Measurements from ENCODE around the gene ZNF367. TPM values are rescaled to one million over a fixed set of nuclear protein-coding genes. Genes with fewer than 3 reads are reported as not detected.

The ZNF367 gene
- total and polyA plus RNA-seq, 2 of the 4 experiments (the other 2 are of a cell fraction), result 1.1 to 2.7 TPM

DNA sequence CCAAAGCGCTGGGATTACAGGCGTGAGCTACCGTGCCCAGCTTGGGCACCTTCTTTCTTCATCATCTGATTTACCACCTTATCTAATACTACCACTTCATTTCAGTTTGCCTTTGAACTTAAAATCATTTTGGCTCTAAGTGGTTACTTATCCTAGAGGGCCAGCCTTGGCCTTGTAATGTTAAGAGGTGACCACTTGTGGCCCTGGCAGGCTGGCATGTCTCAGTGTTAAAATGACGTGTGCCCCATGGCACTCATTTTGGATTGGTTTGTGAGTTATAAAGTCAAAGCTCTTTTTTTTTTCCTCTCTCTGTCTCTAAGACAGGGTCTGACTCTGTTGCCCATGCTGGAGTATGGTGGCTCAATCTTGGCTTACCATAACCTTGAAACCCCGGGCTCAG is 49.6 kb upstream of the ZNF367 start:
- no peak overlapping the region for H3K9ac ChIP-seq (ENCODE audit: low read depth, low read length)
- H4K20me1 ChIP-seq (ENCODE audit: insufficient read depth, low read length), result no peaks in the 10 kb centered on the region
- H2BK120ac ChIP-seq (ENCODE audit: low read depth, low read length), result no peak overlapping the region
- H3K79me1 ChIP-seq (ENCODE audit: low read depth in 1 of 2, low read length in 2 of 2), result peaks cover 0 to 11% of the 10 kb centered on the region in 2 experiments; a peak in 2 of 4 replicates
- H3K4me1 ChIP-seq (ENCODE audit: control insufficient read depth, insufficient read depth, low read length), result no peaks in the 10 kb centered on the region
- peaks cover 29% of the 10 kb centered on the region for H3K36me3 ChIP-seq (ENCODE audit: control insufficient read depth, insufficient read depth, low read length)
- H3K18ac ChIP-seq (ENCODE audit: low read depth, low read length), result no peak overlapping the region
- ChIA-PET POLR2A (ENCODE audit: unreplicated experiment) (no interaction called here), CTCF (interaction anchor here (0.6 kb wide), 1 partner anchor 18 kb away, joined by 4 read pairs; no protein-coding TSS in a partner anchor)
- H3K23ac ChIP-seq (ENCODE audit: low read depth, low read length), result no peak overlapping the region
- no peak overlapping the region for H4K91ac ChIP-seq (ENCODE audit: insufficient read depth, low read depth, low read length)
- no peak overlapping the region for H3K4me2 ChIP-seq (ENCODE audit: low read depth, low read length)
- H3K14ac ChIP-seq (replicated peaks; ENCODE audit: low read depth, low read length), result no peak overlapping the region
- ATAC-seq (ENCODE audit: low read depth) (no peak), DNase-seq (no peak)
- H3K27ac ChIP-seq (ENCODE audit: insufficient read depth, low read length), result no peak overlapping the region
- H3K56ac ChIP-seq (ENCODE audit: extremely low read depth, insufficient read depth, low read length), result no peak overlapping the region
- H4K8ac ChIP-seq (ENCODE audit: low read depth in 2 of 2, low read length in 2 of 2), result no peak overlapping the region
- in situ Hi-C loops (cut with MboI; ENCODE audit: low sequenced_read_pairs) (no loop called here), intact Hi-C loops (cut with micrococcal nuclease) (no loop called here), dilution Hi-C loops (cut with HindIII; ENCODE audit: low sequenced_read_pairs, unreplicated experiment) (no loop called here)
- no peak overlapping the region for H2BK15ac ChIP-seq (ENCODE audit: low read depth, low read length)
- no peak overlapping the region for H2AFZ ChIP-seq (replicated peaks; ENCODE audit: low read length, poor library complexity)
- no peaks in the 10 kb centered on the region for H3K27me3 ChIP-seq (ENCODE audit: control insufficient read depth, insufficient read depth, low read length)
- no peaks in the 10 kb centered on the region for H3K9me3 ChIP-seq (ENCODE audit: control insufficient read depth, insufficient read depth, low read length)
- BruUV-seq (replicated peaks), result no TSS peak
- no peak overlapping the region for H3K4ac ChIP-seq (ENCODE audit: low read depth, low read length)
- no peak overlapping the region for H2BK5ac ChIP-seq (ENCODE audit: low read depth, low read length, poor library complexity, severe bottlenecking)
- TF ChIP-seq RAD21 (IDR thresholded peaks at IDR 0.05; ENCODE audit: low read length), result no peak
- TF ChIP-seq CEBPB (IDR thresholded peaks at IDR 0.05; ENCODE audit: low read depth, low read length), result no peak
- no peak for TF ChIP-seq MAFK (IDR thresholded peaks at IDR 0.05; ENCODE audit: low read depth, low read length)
- TF ChIP-seq, protein P1, sequence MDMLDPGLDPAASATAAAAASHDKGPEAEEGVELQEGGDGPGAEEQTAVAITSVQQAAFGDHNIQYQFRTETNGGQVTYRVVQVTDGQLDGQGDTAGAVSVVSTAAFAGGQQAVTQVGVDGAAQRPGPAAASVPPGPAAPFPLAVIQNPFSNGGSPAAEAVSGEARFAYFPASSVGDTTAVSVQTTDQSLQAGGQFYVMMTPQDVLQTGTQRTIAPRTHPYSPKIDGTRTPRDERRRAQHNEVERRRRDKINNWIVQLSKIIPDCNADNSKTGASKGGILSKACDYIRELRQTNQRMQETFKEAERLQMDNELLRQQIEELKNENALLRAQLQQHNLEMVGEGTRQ (IDR thresholded peaks at IDR 0.05; ENCODE audit: low read depth, low read length), result no peak
- no peak for TF ChIP-seq MAZ (IDR thresholded peaks at IDR 0.05; ENCODE audit: borderline replicate concordance, low read depth, low read length)
- no peak for TF ChIP-seq BHLHE40 (IDR thresholded peaks at IDR 0.05; ENCODE audit: low read depth, low read length)
- no peak for TF ChIP-seq NFE2L2 (IDR thresholded peaks at IDR 0.05; ENCODE audit: low read depth, low read length)
- no peak for TF ChIP-seq RCOR1 (IDR thresholded peaks at IDR 0.05; ENCODE audit: insufficient replicate concordance, low read length)
- no peak for TF ChIP-seq CHD1 (IDR thresholded peaks at IDR 0.05; ENCODE audit: low read depth, low read length)
- no peak for TF ChIP-seq RFX5 (IDR thresholded peaks at IDR 0.05; ENCODE audit: low read depth, low read length)
- TF ChIP-seq FOS (IDR thresholded peaks at IDR 0.05; ENCODE audit: low read depth, low read length), result no peak
- TF ChIP-seq POLR2A (IDR thresholded peaks at IDR 0.05; ENCODE audit: low read depth, low read length), result no peak
- TF ChIP-seq, protein P2, sequence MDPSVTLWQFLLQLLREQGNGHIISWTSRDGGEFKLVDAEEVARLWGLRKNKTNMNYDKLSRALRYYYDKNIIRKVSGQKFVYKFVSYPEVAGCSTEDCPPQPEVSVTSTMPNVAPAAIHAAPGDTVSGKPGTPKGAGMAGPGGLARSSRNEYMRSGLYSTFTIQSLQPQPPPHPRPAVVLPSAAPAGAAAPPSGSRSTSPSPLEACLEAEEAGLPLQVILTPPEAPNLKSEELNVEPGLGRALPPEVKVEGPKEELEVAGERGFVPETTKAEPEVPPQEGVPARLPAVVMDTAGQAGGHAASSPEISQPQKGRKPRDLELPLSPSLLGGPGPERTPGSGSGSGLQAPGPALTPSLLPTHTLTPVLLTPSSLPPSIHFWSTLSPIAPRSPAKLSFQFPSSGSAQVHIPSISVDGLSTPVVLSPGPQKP (IDR thresholded peaks at IDR 0.05; ENCODE audit: borderline replicate concordance, low read depth, low read length), result no peak
- no peak for TF ChIP-seq MXI1 (IDR thresholded peaks at IDR 0.05; ENCODE audit: borderline replicate concordance, low read depth, low read length)
- TF ChIP-seq, protein P3, sequence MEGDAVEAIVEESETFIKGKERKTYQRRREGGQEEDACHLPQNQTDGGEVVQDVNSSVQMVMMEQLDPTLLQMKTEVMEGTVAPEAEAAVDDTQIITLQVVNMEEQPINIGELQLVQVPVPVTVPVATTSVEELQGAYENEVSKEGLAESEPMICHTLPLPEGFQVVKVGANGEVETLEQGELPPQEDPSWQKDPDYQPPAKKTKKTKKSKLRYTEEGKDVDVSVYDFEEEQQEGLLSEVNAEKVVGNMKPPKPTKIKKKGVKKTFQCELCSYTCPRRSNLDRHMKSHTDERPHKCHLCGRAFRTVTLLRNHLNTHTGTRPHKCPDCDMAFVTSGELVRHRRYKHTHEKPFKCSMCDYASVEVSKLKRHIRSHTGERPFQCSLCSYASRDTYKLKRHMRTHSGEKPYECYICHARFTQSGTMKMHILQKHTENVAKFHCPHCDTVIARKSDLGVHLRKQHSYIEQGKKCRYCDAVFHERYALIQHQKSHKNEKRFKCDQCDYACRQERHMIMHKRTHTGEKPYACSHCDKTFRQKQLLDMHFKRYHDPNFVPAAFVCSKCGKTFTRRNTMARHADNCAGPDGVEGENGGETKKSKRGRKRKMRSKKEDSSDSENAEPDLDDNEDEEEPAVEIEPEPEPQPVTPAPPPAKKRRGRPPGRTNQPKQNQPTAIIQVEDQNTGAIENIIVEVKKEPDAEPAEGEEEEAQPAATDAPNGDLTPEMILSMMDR (conservative IDR thresholded peaks at IDR 0.05; ENCODE audit: low read depth, low read length), result no peak
- H4K5ac ChIP-seq (ENCODE audit: low read depth, low read length), result no peak overlapping the region
- no CpG with 5 or more reads among the region's 5 CpGs for WGBS, 2 experiments (ENCODE audit: extremely low coverage in 2 of 2, insufficient read length in 1 of 2)
- H2AK5ac ChIP-seq (ENCODE audit: low read depth, low read length), result no peak overlapping the region
- H2BK20ac ChIP-seq (ENCODE audit: low read depth, low read length), result no peak overlapping the region
- H3K4me3 ChIP-seq (ENCODE audit: insufficient read depth, low read depth, low read length), result no peak overlapping the region
- no peaks in the 10 kb centered on the region for H3K9me1 ChIP-seq (ENCODE audit: insufficient read depth, low read length)
- H2AK9ac ChIP-seq (replicated peaks; ENCODE audit: low read depth, low read length, poor library complexity), result no peak overlapping the region

Data from IMR-90 (cell line).